NCI-H187 treated with DMSO at 0.1 percent for 48 hours (cell line): Measurements from ENCODE around the gene MYRIP.
"Not testable (repeated sequence)": the region's sequence is repeated elsewhere in the genome, so short reads cannot be mapped to it uniquely, and the experiment has no call there.

Source experiments
- DNase-seq: peaks from one replicate; lab custom pipeline; 2025; lab: John Stamatoyannopoulos, UW

MYRIP gene

DNA sequence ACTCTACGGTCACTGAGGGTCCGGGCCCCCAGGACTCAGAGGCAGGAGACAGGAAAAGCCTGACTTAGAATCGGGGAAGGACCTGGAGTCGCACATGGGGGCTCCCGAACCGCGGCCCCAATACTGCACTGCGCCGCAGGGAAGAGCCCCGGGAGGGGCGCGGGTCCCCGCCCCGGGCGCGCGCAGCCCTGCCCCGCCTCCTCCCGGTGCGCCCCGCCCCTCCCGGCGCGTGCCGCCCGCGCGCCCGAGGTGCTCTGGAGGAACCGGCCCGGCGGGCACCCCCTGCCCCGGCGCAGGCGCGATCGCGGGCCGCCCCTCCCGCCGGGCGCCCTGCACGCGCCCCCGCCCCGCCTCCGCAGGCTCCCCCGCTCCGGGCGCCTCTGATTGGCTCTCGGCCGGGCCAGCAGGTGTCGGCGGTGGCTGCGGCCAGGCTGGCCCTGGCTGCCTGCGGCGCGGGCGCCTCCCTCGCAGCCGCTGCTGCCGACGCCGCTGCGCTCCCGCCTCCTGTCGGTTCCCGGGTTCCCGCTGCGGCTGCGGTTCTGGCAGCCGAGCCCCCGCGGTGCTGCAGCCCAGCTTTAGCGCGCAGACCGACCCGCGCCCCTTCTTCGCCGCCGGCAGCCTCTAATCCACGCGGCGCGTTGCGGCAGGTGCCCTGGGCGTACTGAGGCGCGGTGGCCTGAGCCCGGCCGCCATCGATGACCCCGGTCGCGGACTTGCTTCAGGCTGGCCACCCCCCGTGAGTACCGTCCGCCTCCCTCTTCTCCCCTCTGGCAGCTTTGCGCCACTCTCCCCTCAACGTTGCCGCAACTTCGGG is at the start of gene MYRIP:
TSS of gene MYRIP (plus strand) at position 429 of the 814 bp plus-strand sequence. CDS start 91,208 bp downstream, outside the sequence.
- no peak for DNase-seq

DNA sequence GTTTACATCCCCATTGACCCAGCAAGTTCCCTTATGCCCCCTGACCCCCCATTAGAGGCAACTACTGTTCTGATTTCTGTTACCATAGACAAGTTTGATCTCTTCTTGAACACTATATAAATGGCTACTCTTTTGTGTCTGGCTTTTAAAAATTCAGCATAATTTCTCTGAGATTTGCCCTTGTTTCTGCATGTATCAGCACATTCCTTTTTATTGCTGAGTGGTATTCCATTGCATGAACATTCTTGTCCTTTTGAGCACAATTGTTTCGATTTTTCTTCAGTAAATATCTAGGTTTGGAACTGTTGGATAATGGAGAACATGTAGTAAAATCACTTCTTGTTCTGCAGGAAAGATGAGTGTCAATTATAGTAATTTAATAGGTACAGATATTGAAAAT is 49.1 kb upstream of the MYRIP start:
- no peak for DNase-seq

GRCh38 chr3:39762537-39763070 is 46.8 kb upstream of the MYRIP start:
- DNase-seq: no peak

DNA sequence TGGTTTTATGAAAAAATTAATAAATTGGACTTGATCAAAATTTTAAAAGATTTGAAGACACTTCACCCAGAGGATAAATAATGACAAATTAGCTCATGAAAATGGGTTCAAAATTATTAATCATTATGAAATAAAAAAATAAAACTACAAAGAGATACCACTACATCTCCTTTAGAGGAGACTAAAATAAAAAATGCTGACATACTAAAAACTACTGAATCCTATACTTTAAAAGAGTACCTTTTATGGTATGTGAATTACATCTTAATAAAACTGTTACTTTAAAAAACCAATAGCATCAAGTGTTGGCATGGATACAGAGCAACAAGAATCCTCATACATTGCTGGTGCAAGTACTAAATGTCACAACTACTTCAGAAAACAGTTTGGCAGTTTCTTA is 46.0 kb upstream of the MYRIP start:
- no peak for DNase-seq

DNA sequence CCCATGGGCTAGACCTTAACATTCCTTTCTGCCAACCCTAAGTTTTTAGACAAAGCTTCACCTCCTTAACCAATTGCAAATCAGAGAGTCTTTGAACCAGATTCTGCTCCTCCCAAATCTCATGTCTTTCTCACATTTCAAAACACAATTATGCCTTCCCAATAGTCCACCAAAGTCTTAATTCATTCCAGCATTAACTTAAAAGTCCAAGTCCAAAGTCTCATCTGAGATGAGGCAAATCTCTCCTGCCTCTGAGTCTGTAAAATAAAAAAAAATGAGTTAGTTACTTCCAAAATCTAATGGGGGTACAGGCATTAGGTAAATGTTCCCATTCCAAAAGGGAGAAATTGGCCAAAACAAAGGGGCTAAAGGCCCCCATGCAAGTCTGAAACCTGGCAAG is 43.8 kb upstream of the MYRIP start:
- no peak for DNase-seq

GRCh38 chr3:39766433-39766832 is 43.0 kb upstream of the MYRIP start:
- DNase-seq: no peak

GRCh38 chr3:39766909-39767308 is 42.5 kb upstream of the MYRIP start:
- DNase-seq: not testable (repeated sequence)

GRCh38 chr3:39778168-39778567 is 31.2 kb upstream of the MYRIP start:
- not testable (repeated sequence) for DNase-seq

DNA sequence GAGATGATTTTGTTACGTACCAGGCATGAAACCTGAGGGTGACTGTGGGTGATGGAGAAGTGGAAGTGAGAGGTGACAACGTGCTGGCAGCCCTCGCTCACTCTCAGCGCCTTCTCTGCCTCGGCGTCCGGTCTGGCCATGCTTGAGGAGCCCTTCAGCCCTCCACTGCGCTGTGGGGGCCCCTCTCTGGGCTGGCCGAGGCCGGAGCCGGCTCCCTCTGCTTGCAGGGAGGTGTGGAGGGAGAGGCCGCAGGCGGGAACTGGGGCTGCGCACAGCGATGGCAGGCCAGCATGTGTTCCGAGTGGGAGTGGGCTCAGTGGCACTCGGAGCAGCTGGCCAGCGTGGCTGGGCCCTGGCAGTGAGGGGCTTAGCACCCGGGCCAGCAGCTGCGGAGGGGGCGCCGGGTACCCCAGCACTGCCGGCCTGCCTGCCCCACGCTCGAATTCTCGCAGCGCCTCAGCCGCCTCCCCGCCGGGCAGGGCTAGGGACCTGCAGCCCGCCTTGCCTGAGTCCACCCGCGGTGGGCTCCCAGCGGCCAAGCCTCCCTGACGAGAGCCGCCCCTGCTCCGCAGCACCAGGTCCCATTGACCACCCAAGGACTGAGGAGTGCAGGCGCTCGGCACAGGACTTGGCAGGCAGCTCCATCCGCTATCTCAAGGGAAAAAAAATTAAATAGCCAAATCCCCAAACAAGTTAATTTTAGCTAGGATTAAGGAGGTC is 29.7 kb upstream of the MYRIP start:
- no peak for DNase-seq

DNA sequence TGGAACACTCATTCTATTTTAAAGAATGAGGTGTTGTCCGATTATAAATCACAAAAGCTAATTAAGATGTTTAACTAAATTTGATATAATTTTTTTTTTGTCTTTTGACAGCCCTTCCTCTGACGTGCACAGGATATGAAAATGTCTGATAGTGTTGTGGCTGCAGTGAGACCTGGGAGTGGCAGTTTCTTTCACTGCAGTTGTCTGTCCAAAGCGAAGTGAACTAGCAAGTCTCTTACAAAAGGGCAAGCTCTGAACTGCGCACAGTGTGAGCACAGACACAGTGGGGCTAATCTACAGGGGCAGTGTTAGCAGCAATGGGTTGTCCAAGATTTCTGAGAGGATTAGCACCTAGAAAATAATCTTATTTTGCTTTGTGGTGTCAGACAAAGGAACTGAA is 29.1 kb upstream of the MYRIP start:
- no peak for DNase-seq

- no peak for DNase-seq
Observed at GRCh38 chr3:39781025-39781424, 28.4 kb upstream of the MYRIP start.

GRCh38 chr3:39781632-39782031 is 27.8 kb upstream of the MYRIP start:
- DNase-seq: no peak

GRCh38 chr3:39783680-39784079 is 25.7 kb upstream of the MYRIP start:
- no peak for DNase-seq

- no peak for DNase-seq
Observed at GRCh38 chr3:39784922-39785321, 24.5 kb upstream of the MYRIP start.

- no peak for DNase-seq
Observed at GRCh38 chr3:39788128-39788883, 21.1 kb upstream of the MYRIP start.

- no peak for DNase-seq
Observed at GRCh38 chr3:39791603-39792002, 17.8 kb upstream of the MYRIP start.

DNA sequence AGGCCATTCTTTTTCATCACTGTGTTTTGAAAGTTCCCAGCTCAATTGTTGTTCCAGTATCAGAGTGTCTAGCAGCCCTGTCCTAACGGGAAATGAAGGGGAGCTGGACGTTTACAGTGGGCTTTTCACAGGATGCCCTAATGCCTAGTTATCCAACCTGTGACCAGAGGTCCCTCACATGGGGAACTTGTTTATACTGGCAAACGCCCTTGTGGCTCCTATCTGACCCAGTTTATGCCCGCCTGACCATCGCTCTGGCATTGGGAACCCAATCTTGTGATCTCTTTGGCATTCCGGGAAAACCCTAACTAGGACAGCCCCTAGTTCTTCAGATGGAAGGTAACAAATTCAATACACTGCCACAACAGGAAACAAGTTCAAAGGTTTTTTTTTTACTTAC is 14.5 kb upstream of the MYRIP start:
- DNase-seq: no peak

GRCh38 chr3:39801216-39801615 is 8.2 kb upstream of the MYRIP start:
- no peak for DNase-seq

DNA sequence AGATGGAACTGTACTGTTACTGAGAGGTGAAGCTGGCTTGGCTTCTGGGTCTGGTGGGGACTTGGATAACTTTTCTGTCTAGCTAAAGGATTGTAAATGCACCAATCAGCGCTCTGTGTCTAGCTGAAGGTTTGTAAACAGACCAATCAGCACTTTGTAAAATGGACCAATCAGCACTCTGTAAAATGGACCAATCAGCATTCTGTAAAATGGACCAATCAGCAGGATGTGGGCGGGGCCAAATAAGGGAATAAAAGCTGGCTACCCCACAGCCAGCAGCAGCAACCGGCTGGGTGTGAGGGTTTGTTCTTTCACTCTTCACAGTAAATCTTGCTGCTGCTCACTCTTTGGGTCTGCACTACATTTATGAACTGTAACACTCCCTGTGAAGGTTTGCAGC is 6.9 kb upstream of the MYRIP start:
- not testable (repeated sequence) for DNase-seq

- DNase-seq: no peak
Observed at GRCh38 chr3:39803956-39804355, 5.5 kb upstream of the MYRIP start.

DNA sequence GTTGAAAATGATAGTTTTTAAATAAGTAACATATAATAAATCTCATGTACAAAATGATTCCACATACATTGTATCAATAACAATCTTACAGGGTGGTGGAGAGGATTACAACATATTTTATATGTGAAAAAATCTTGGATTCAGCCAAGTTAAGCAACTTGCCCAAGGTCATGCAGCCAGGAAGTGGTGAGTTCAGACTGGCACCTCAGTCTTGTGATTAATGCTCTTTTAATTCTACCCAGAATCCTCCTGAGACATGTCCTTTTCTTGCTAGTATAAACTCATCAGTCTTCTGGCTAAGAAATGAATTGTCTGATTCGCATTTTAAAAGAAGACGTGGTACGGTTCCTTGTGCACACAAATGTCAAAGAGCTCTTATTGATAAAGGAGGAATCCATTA is 4.5 kb upstream of the MYRIP start:
- DNase-seq: no peak

GRCh38 chr3:39805650-39806049 is 3.8 kb upstream of the MYRIP start:
- no peak for DNase-seq
